H1 (cell line): ENCODE measurements around the gene VMO1. TPM values are rescaled to one million over a fixed set of nuclear protein-coding genes. Genes with fewer than 3 reads are reported as not detected.

ENCODE experiments used
- CTCF ChIA-PET: fragments of 300-600 bp; sonication (Branson Sonifier 250); formaldehyde crosslinking; loops from one replicate; lab custom pipeline; 2021; ENCODE audit not compliant: partially characterized antibody; lab: Charles Lee
- POLR2A ChIA-PET: fragments of 300-600 bp; sonication (Branson Sonifier 250); formaldehyde crosslinking; loops from one replicate; lab custom pipeline; 2021; ENCODE audit warnings: inconsistent platforms; ENCODE audit not compliant: partially characterized antibody; lab: Charles Lee
- DNase-seq, 2 experiments: peaks; one replicate each; pipeline versions ENCODE4 v3.0.0 to v3.0.0-alpha.2; 2010 to 2022; ENCODE audit warnings: low spot score in 2 of 2, low read depth in 1 of 2, mixed read lengths in 1 of 2
- FAIRE-seq: peaks from 2 replicates; lab custom pipeline; 2011; peaks lifted over from hg19 to GRCh38; lab: Jason Lieb, UNC
- H2AFZ ChIP-seq: 2 replicates; pipeline ENCODE4 v1.8.1; 2012; ENCODE audit warnings: low read length, inconsistent platforms
- H2AK5ac ChIP-seq: 2 replicates; pipeline ENCODE4 v1.6.1; 2013; ENCODE audit warnings: low read depth, low read length
- H2BK120ac ChIP-seq: replicated peaks from 2 replicates; pipeline ENCODE3; 2013; ENCODE audit warnings: low read depth, low read length, inconsistent platforms
- H2BK12ac ChIP-seq: 2 replicates; pipeline ENCODE4 v1.6.1; 2013; ENCODE audit warnings: low read depth, low read length
- H2BK15ac ChIP-seq: 2 replicates; pipeline ENCODE4 v1.6.1; 2013; ENCODE audit warnings: low read length
- H2BK20ac ChIP-seq: 2 replicates; pipeline ENCODE4 v1.6.1; 2013; ENCODE audit warnings: low read length
- H2BK5ac ChIP-seq: 2 replicates; pipeline ENCODE4 v1.6.1; 2013; ENCODE audit warnings: low read depth, low read length
- H3K14ac ChIP-seq: 2 replicates; pipeline ENCODE4 v1.6.1; 2013; ENCODE audit warnings: inconsistent platforms; ENCODE audit not compliant: insufficient read length
- H3K18ac ChIP-seq: 2 replicates; pipeline ENCODE4 v1.6.1; 2013; ENCODE audit warnings: low read length; ENCODE audit errors: extremely low read depth
- H3K23ac ChIP-seq: 2 replicates; pipeline ENCODE4 v1.6.1; 2013; ENCODE audit warnings: inconsistent platforms; ENCODE audit not compliant: insufficient read length
- H3K23me2 ChIP-seq: 2 replicates; pipeline ENCODE4 v1.6.1; 2013; ENCODE audit warnings: low read depth, low read length
- H3K27ac ChIP-seq: 2 replicates; pipeline ENCODE4 v1.6.1; 2011; ENCODE audit warnings: low read depth, low read length, inconsistent platforms
- H3K27me3 ChIP-seq, 4 experiments: replicated peaks in 1 of 4; 1 replicate in 1 of 4; 2 replicates in 3 of 4; pipeline versions ENCODE4 v1.6.1 to v1.8.1; 2011 to 2013; ENCODE audit warnings: low read length in 3 of 4, mild to moderate bottlenecking in 3 of 4, inconsistent platforms in 2 of 4, mixed read lengths in 2 of 4, moderate library complexity in 1 of 4; ENCODE audit not compliant: control insufficient read depth in 3 of 4, insufficient read depth in 3 of 4; ENCODE audit errors: extremely low read depth in 1 of 4
- H3K36me3 ChIP-seq, 4 experiments: 2 replicates each; pipeline versions ENCODE4 v1.6.1 to v1.8.1; 2011 to 2013; ENCODE audit warnings: mild to moderate bottlenecking in 4 of 4, low read length in 3 of 4, moderate library complexity in 2 of 4, control low read depth in 1 of 4, inconsistent platforms in 1 of 4; ENCODE audit not compliant: insufficient read depth in 4 of 4, control insufficient read depth in 2 of 4
- H3K4ac ChIP-seq: replicated peaks from 2 replicates; pipeline ENCODE3; 2013; ENCODE audit warnings: low read length, low read depth, mixed read lengths, inconsistent platforms; ENCODE audit not compliant: insufficient read length
- H3K4me1 ChIP-seq, 4 experiments: replicated peaks in 1 of 4; 1 replicate in 1 of 4; 2 replicates in 3 of 4; pipeline versions ENCODE4 v1.6.1 to v1.8.1; 2011 to 2013; ENCODE audit warnings: low read length in 3 of 4, inconsistent platforms in 2 of 4, mixed read lengths in 1 of 4; ENCODE audit not compliant: insufficient read depth in 4 of 4, control insufficient read depth in 3 of 4
- H3K4me2 ChIP-seq, 2 experiments: 2 replicates each; pipeline versions ENCODE4 v1.6.1 to v1.8.1; 2011 to 2013; ENCODE audit warnings: low read depth in 2 of 2, low read length in 2 of 2, control low read depth in 1 of 2, inconsistent platforms in 1 of 2, mild to moderate bottlenecking in 1 of 2; ENCODE audit not compliant: insufficient read depth in 1 of 2
- H3K4me3 ChIP-seq, 4 experiments: fragments of 200-600, 300-600 bp in 1 of 4; sonication (generic), shearing (Covaris generic), sonication (Bioruptor Twin) in 1 of 4; 2 replicates each; pipeline versions ENCODE4 v1.5.1 to v1.8.1; 2011 to 2016; ENCODE audit warnings: low read length in 4 of 4, low read depth in 3 of 4, control low read depth in 2 of 4, inconsistent platforms in 2 of 4, mild to moderate bottlenecking in 2 of 4, mixed read lengths in 1 of 4, moderate library complexity in 1 of 4; ENCODE audit not compliant: insufficient read depth in 2 of 4; ENCODE audit errors: extremely low read depth in 1 of 4
- H3K56ac ChIP-seq: replicated peaks from 2 replicates; pipeline ENCODE3; 2013; ENCODE audit warnings: low read depth, mild to moderate bottlenecking, mixed read lengths, low read length, inconsistent platforms; ENCODE audit not compliant: insufficient read length
- H3K79me1 ChIP-seq: 2 replicates; pipeline ENCODE4 v1.6.1; 2013; ENCODE audit warnings: low read depth, low read length, control low read depth
- H3K79me2 ChIP-seq, 2 experiments: 2 replicates each; pipeline versions ENCODE4 v1.6.1 to v1.8.1; 2012 to 2013; ENCODE audit warnings: low read length in 2 of 2, mild to moderate bottlenecking in 2 of 2, inconsistent platforms in 1 of 2; ENCODE audit not compliant: insufficient read depth in 2 of 2, control insufficient read depth in 1 of 2
- H3K9ac ChIP-seq, 4 experiments: replicated peaks in 1 of 4; 1 replicate in 1 of 4; 2 replicates in 3 of 4; pipeline versions ENCODE4 v1.6.1 to v1.8.1; 2011 to 2013; ENCODE audit warnings: low read depth in 3 of 4, low read length in 3 of 4, control low read depth in 2 of 4, mild to moderate bottlenecking in 2 of 4, moderate library complexity in 2 of 4, inconsistent platforms in 1 of 4; ENCODE audit errors: extremely low read depth in 1 of 4
- H3K9me3 ChIP-seq, 2 experiments: 2 replicates each; pipeline versions ENCODE4 v1.6.1 to v1.8.1; 2012 to 2013; ENCODE audit warnings: mild to moderate bottlenecking in 2 of 2, moderate library complexity in 2 of 2, control low read depth in 1 of 2, inconsistent platforms in 1 of 2, low read depth in 1 of 2, low read length in 1 of 2, mixed read lengths in 1 of 2; ENCODE audit not compliant: insufficient read depth in 2 of 2
- H4K20me1 ChIP-seq, 2 experiments: replicated peaks in 1 of 2; 2 replicates each; pipeline versions ENCODE3 to v1.8.1; 2011 to 2013; ENCODE audit warnings: inconsistent platforms in 2 of 2, low read length in 2 of 2, mild to moderate bottlenecking in 1 of 2; ENCODE audit not compliant: insufficient read depth in 2 of 2, control insufficient read depth in 1 of 2
- H4K5ac ChIP-seq: 2 replicates; pipeline ENCODE4 v1.6.1; 2013; ENCODE audit warnings: low read length, low read depth, mixed read lengths, inconsistent platforms; ENCODE audit not compliant: insufficient read length
- H4K8ac ChIP-seq: 2 replicates; pipeline ENCODE4 v1.8.0; 2013; ENCODE audit warnings: mild to moderate bottlenecking, moderate library complexity, low read length, inconsistent platforms; ENCODE audit not compliant: insufficient read depth; ENCODE audit errors: extremely low read depth
- H4K91ac ChIP-seq: replicated peaks from 2 replicates; pipeline ENCODE3; 2013; ENCODE audit warnings: low read length, mixed read lengths, inconsistent platforms; ENCODE audit not compliant: insufficient read length
- TAF1 ChIP-seq: IDR thresholded peaks from 2 replicates; pipeline ENCODE4 v1.6.1; 2011; ENCODE audit warnings: mild to moderate bottlenecking, low read depth, low read length
- WGBS, 2 experiments: shearing (Covaris generic) in 1 of 2; methylation state at CpG; one replicate each; pipeline versions ENCODE4 v1.1.6 to v1.1.7; 2013 to 2015; ENCODE audit warnings: low lambda C conversion rate in 2 of 2, mixed read lengths in 2 of 2, inconsistent platforms in 1 of 2, low coverage in 1 of 2, missing lambda C conversion rate in 1 of 2; ENCODE audit not compliant: insufficient replicate concordance in 2 of 2, insufficient coverage in 1 of 2, insufficient read length in 1 of 2; ENCODE audit errors: extremely low coverage in 1 of 2, missing lambda C conversion rate in 1 of 2; 5-methylcytosine and 5-hydroxymethylcytosine counted together
- polyA plus RNA-seq, 7 experiments: library from polyadenylated mRNA; depleted of rRNA in 3 of 7; stranded (reverse) in 5 of 7; unstranded in 2 of 7; fragments of >200 nt in 5 of 7; fragments of 200-250 nt in 2 of 7; gene quantifications; 1 replicate in 5 of 7; 2 replicates in 1 of 7; 4 replicates in 1 of 7; pipeline versions ENCODE4 v1.2.1 to v1.2.3, GENCODE V29; 2011 to 2013; ENCODE audit warnings: missing spikeins in 2 of 7, mixed read lengths in 2 of 7
- total RNA-seq: library from RNA; stranded (reverse); fragmentation: NEBNext Ultra II Directional; extraction: Animal tissue kit (Norgen Biotek cat#: 25700); gene quantifications from 2 replicates; pipeline ENCODE4 v1.2.1, GENCODE V29; 2021

VMO1 gene
- total and polyA plus RNA-seq, 2 of the 8 experiments (the other 6 are each of a cell fraction or from before 2014, with no cell fraction given): 0.30 TPM; not detected in 1

GRCh38 chr17:4735876-4736651 is 50.1 kb downstream of the VMO1 start:
- Histone ChIP-seq H4K5ac (no peak overlapping the region), H2BK20ac (no peak overlapping the region), H2AK5ac (no peak overlapping the region; the same call in 1 of the 2 replicates), H3K4ac (no peak overlapping the region), H3K14ac (no peak overlapping the region), H2BK12ac (no peak overlapping the region), H3K27ac (no peak overlapping the region), H3K23me2 (peaks cover 17% of the 10 kb centered on the region; the same call in 1 of the 2 replicates), H3K79me2 (no peaks in the 10 kb centered on the region), H2BK120ac (no peak overlapping the region), H3K4me2 (no peak overlapping the region), H3K18ac (no peak overlapping the region), H2AFZ (no peak overlapping the region), H4K20me1 (peaks cover 2 to 6% of the 10 kb centered on the region in 2 experiments), H3K4me3 (no peak overlapping the region), H3K36me3 (no peaks in the 10 kb centered on the region; a peak in 1 of 8 replicates), H3K9ac (no peak overlapping the region), H3K27me3 (peaks cover 29 to 47% (median 36%) of the 10 kb centered on the region in 4 experiments), H4K91ac (no peak overlapping the region), H2BK15ac (no peak overlapping the region), H3K56ac (no peak overlapping the region), H3K9me3 (no peaks in the 10 kb centered on the region; a peak in 1 of 4 replicates), H2BK5ac (no peak overlapping the region), H3K23ac (no peak overlapping the region), H3K4me1 (peaks cover 0 to 10% (median 7%) of the 10 kb centered on the region in 4 experiments; a peak in 5 of 7 replicates), H4K8ac (no peak overlapping the region), H3K79me1 (no peaks in the 10 kb centered on the region)
- DNase-seq: no peak
- CTCF ChIA-PET: interaction anchor here (0.6 to 2.1 kb wide), 5 partner anchors 46 to 170 kb away, joined by 3 to 6 read pairs (median 3); partner anchors contain the start of gene GLTPD2
- FAIRE-seq: no peak
- 76% methylated on average over 8 of the region's 9 CpGs; no CpG with 5 or more reads in 1 of the 2 experiments for whole genome bisulfite sequencing, 2 experiments
- POLR2A ChIA-PET: interaction anchor here (0.6 to 1.2 kb wide), 3 partner anchors 27 to 122 kb away, joined by 3 to 6 read pairs (median 4); no protein-coding TSS in a partner anchor
- TF ChIP-seq TAF1: no peak
